ENCODE data around the gene TEX22.

TEX22 gene

DNA sequence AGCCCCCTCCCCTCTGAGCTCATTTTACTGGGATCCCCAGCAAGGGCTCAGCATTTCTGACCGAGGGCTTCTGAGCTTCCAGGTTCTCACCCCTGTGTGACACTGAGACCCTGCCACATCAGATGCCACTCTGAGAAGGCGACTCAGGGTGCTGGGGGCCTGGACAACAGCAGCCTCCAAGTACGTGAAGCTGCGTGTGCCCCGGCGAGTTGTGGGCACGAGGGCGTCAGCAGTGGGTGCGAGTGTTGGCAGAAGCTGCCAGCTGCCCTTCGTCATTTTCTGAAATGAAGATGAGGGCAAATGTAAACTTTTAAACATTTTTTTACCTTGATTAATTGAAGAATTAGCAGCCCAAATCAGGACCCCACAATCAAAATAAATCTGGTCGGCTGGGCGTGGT lies 32.7 kb upstream of the TEX22 start:
- no peak overlapping the region for H3K27ac ChIP-seq
- DNase-seq (ENCODE audit: low read depth, low spot score): no peak

DNA sequence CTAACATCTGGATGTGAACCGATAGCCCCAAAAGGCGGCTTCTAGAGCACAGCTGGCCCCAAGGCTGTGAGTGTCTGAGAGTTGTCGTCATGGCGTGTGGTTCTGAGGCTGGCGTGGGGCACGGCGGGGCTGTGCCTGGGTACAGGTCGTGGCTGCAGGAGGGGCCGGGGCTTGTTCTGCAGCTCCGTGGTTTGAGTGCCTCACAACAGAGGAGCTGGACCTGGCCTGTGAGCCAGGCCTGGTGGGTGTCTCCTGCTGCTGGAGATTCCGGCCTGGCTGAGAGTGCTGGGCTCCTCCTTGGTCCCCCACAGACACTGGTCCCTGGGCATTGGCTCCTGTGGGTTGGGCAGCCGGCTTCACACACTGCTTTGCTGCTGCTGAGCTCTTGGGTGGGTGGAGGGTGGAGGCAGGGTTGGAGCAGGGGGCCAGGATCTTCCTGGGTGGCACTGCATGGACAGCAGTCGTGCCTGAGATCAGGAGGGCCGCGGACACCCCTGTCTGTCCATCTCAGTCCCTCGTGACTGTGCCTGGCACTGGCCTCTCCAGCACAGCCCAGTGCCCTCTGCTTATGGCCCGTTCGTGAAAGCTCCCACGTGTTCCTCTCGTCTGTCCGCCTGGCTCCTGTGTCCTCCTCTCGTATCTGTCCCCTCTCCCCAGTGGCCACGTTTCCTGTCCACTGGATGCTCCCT lies 31.8 kb upstream of the TEX22 start:
- DNase-seq (ENCODE audit: low read depth, low spot score): no peak
- H3K27ac ChIP-seq: no peak overlapping the region

GRCh38 chr14:105367116-105368031 lies 31.0 kb upstream of the TEX22 start:
- DNase-seq (ENCODE audit: low read depth, low spot score): no peak
- no peak overlapping the region for H3K27ac ChIP-seq

GRCh38 chr14:105368032-105368417 lies 30.3 kb upstream of the TEX22 start:
- DNase-seq (ENCODE audit: low read depth, low spot score): no peak
- H3K27ac ChIP-seq: no peak overlapping the region

DNA sequence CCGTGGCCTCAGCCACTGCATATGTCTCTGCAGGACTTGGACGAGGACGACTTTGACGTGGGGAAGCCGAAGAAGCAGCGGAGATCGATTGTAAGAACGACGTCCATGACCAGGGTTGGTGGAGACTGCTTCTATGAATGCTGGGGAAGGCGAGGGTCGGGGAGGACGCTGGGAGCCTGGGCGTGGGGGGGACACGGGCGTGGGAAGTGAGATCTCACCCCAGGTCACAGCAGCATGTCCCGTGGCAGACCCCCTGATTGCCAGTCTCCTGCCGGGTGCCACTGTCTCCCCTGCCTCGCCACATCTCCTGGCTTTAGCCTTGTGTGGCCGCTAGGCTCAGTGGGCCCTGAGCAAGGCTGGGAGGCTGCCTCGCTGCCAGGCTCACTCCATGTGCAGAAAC lies 29.9 kb upstream of the TEX22 start:
- H3K27ac ChIP-seq: no peak overlapping the region

GRCh38 chr14:105368910-105369652 lies 29.3 kb upstream of the TEX22 start:
- DNase-seq (ENCODE audit: low read depth, low spot score): no peak
- no peak overlapping the region for H3K27ac ChIP-seq

More for the DNA sequence above, 29.9 kb upstream of the TEX22 start:
- DNase-seq (ENCODE audit: low read depth, low spot score): no peak

DNA sequence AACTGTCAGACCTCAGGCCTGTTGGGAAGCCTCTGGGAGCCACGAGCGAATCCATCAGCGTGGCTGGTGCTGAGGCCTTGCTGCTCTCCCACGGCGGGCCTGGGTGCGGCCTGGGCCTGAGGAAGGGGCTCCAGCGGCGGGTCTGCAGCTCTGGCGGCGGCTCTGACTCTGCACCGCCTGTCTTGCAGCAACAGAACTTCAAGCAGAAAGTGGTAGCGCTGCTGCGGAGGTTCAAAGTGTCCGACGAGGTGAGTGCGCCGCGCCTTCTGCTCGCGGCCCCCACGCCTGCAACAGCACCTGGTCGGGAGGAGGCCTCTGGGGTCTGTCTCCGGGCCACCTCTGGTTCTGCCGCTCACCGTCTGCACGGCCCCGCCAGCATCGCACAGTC lies 28.7 kb upstream of the TEX22 start:
- DNase-seq (ENCODE audit: low read depth, low spot score): no peak

GRCh38 chr14:105374389-105374788 lies 23.9 kb upstream of the TEX22 start:
- H3K27ac ChIP-seq: no peak overlapping the region
- DNase-seq (ENCODE audit: low read depth, low spot score): no peak

More for the DNA sequence above, 28.7 kb upstream of the TEX22 start:
- H3K27ac ChIP-seq: no peak overlapping the region

GRCh38 chr14:105375635-105376057 lies 22.7 kb upstream of the TEX22 start:
- no peak overlapping the region for H3K27ac ChIP-seq
- DNase-seq (ENCODE audit: low read depth, low spot score): no peak

- no peak overlapping the region for H3K27ac ChIP-seq
- no peak for DNase-seq (ENCODE audit: low read depth, low spot score)
Measured at GRCh38 chr14:105376521-105377440, 21.6 kb upstream of the TEX22 start.

GRCh38 chr14:105377555-105378182 lies 20.7 kb upstream of the TEX22 start:
- DNase-seq (ENCODE audit: low read depth, low spot score): no peak
- H3K27ac ChIP-seq: no peak overlapping the region

DNA sequence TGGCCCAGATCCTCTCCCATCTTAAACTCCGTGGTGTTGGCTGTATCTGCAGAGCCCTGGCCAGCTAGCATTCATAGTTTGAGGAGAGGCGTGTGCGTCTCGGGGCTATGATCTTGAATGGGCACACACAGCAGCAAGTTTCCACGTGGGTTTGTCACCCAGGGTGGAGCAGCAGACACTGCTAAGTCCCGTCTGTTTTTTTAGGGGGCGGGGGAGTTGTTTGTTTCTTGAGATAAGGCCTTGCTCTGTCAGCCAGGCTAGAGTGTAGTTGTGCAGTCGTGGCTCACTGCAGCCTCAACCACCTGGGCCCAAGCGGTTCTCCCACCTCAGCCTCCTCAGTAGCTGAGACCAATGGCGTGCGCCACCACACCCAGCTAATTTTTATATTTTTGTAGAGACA lies 20.1 kb upstream of the TEX22 start:
- H3K27ac ChIP-seq: no peak overlapping the region
- no peak for DNase-seq (ENCODE audit: low read depth, low spot score)

GRCh38 chr14:105378873-105379685 lies 19.3 kb upstream of the TEX22 start:
- H3K27ac ChIP-seq: no peak overlapping the region
- DNase-seq (ENCODE audit: low read depth, low spot score): no peak

DNA sequence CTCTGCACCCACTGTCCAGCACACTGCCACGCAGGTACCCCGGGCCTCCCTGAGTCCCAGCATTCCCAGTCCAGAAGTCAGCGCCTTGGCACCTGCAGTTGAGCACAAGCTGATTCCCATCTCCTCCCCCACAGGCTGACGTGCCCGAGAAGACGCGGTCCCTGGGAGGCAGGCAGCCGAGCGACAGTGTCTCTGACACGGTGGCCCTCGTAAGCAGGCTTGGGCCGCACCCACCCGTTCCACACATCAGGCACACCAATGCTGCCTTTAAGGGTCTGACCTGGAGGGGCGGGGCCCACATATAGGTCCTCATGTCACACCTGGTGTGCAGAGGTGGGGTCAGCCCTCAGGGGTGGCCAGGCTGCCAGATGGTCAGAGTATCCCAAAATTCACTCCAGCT lies 18.4 kb upstream of the TEX22 start:
- H3K27ac ChIP-seq: no peak overlapping the region
- no peak for DNase-seq (ENCODE audit: low read depth, low spot score)

DNA sequence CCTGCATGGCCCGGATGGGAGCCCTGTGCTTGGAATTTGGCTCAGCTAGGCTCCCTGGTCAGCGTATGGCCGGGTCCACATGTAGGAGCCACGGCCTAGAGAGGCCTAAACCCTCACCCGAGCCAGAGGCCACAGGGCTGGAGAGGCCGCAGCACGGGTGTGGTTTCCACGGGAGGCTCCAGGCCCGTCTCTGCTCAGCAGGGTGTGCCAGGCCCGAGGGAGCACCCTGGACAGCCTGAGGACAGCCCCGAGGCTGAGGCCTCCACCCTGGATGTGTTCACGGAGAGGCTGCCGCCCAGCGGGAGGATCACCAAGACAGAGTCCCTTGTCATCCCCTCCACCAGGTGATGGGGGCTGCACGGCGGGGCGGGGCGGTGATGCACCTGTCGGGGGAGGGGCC lies 17.6 kb upstream of the TEX22 start:
- DNase-seq (ENCODE audit: low read depth, low spot score): no peak
- no peak overlapping the region for H3K27ac ChIP-seq

DNA sequence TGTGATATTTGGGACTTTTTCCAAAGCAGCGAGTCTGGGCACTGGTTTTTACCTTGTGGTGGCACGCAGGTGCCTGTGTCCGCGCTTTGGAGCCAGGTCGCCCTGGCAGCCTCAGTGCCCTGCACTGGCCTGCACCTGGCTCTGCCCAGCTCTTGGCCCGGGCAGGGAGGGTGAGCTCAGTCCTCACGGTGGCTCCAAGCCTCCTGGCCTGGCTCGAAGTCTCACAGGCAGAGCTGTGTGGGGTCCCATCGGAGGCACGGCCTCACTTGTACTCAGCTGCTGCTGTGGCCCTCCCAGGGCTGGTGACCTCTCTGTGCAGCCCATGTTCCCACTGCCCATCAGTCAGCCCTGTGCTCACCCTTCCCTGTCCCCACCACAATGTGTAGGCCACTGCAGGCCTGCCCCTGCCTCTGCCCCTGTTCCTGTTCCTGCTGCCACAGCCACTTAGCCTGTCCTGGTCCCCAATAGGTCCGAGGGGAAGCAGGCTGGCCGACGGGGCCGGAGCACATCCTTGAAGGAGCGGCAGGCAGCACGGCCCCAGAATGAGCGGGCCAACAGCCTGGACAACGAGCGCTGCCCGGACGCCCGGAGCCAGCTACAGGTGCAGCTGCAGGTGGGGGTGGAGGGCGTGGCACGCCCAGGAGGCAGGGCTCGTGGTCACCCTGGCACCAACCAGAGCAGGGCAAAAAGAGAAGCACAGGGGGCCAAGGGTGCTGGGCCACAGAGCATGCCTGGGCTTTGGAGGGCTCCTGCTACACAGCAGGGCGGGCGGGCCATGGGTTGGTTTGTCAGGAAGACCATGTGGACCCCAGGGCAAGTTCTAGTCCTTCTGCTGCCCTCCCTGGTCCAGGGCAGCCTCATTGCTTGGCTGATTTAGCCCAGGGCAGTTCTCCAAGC lies 16.6 kb upstream of the TEX22 start:
- no peak overlapping the region for H3K27ac ChIP-seq
- DNase-seq (ENCODE audit: low read depth, low spot score): no peak

- DNase-seq (ENCODE audit: low read depth, low spot score): no peak
- no peak overlapping the region for H3K27ac ChIP-seq
Measured at GRCh38 chr14:105382343-105383082, 15.8 kb upstream of the TEX22 start.

Data from epithelial cell of prostate (primary cell).